GM12892 (cell line): ENCODE data around the gene CSH1.

ENCODE experiments used
- POLR2A ChIP-seq: IDR thresholded peaks from 2 replicates; pipeline ENCODE4 v1.6.1; 2011; ENCODE audit warnings: low read depth, low read length, control low read depth
- POLR2AphosphoS5 ChIP-seq: IDR thresholded peaks from 2 replicates; pipeline ENCODE4 v1.6.1; 2011; ENCODE audit warnings: low read depth, low read length, control low read depth

DNA sequence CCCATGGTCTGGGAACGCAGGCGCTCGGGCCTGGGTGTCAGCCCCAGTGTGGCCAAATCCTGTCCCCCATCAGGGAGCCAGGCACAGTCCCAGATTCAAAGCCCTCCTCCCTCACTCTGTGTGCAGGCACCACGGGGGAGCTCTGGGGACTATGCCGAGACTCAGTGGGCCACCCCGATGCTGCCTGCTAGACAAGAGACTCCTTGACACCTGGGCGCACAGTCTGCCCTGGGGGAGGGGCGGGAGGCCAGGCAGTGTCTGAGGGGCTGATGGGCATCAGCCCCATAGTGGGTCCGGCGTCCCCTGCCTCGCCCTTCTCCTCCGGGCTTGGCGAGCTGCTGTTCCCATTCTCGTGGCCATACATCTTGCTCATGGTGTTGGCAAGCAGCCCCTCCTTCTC, 44.2 kb upstream of the CSH1 start:
- TF ChIP-seq POLR2AphosphoS5 (no peak), POLR2A (no peak)
